GM23248 (cell line): ENCODE results near the gene CCDC27.

ENCODE experiments used
- EZH2 ChIP-seq: fragments of 200-600 bp; sonication (generic); IDR thresholded peaks from 2 replicates; pipeline ENCODE4 v1.6.1; 2018; ENCODE audit warnings: antibody characterized with exemption, mild to moderate bottlenecking; ENCODE audit not compliant: insufficient read depth, poor library complexity, severe bottlenecking
- EZH2phosphoT487 ChIP-seq: fragments of 200-600 bp; sonication (generic); IDR thresholded peaks from 2 replicates; pipeline ENCODE4 v1.6.1; 2018; ENCODE audit warnings: antibody characterized with exemption, moderate library complexity, mild to moderate bottlenecking, low read depth; ENCODE audit not compliant: insufficient read depth

DNA sequence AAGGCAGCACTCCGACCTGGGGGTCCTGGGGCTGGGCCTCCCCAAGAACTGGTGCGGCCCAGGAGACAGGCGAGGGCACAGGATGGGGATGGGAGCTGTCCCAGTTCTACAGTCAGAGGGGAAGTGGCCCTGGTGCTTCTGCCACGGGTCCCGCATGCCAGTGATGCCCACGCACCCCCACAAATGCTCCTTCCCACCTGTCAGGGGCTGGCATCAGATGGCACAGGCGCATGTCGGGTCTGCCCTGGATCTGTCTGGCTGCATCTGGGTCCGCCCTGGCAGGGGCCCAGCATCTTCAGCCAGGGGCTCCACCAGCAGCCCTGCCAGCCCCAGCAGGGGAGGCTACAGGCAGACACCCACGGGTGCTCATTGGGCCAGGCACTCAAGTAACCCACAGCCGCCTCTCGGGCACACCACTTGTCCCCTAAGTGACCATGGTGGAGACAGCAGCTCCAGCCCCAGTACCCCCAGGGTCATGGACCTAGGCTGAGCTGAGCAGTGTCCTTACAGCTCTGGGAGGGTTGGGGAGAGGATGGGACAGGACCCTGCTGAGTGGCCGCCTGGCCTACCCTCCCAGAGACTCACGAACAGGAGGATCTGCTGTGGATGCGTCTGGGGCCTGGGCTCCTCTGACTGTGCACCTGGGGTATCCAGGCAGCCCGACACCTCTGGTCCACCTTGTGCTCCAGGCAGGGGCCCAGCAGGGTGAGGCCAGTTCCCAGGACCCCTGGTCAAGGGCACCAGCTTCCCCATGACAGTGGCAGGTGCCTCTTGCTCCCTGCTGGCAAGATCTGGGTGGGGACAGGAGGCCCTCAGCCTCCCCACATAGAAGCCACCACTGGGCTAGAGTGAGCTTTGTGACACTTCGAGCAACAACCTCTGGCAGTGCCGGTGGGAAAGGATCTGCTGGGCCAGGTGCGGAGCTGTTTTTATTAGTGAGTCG lies 25.7 kb downstream of the CCDC27 start:
- no peak for TF ChIP-seq EZH2
- TF ChIP-seq EZH2phosphoT487 = no peak
